HepG2 (cell line): ENCODE measurements around the gene ARTN. TPM values are rescaled to one million over a fixed set of nuclear protein-coding genes. Genes with fewer than 3 reads are reported as not detected.

Source experiments
- ATAC-seq: fragments of 200-7000 bp; cut with Tn5 transposase; 3 replicates; pipeline ENCODE4 v1.9.1; 2020; ENCODE audit warnings: mild to moderate bottlenecking, moderate library complexity
- BruUV-seq: library from RNA; stranded (reverse); fragments of 400-500 nt; replicated peaks from 2 replicates; lab custom pipeline; 2021; lab: Mats Ljungman, UMichigan
- CTCF ChIA-PET: fragments of 300-600 bp; formaldehyde crosslinking; extraction: SDS; loops from one replicate; lab custom pipeline; 2021; ENCODE audit warnings: low total read pairs, inconsistent platforms, low intra/inter-chr PET ratio; lab: Yijun Ruan, JAX
- POLR2A ChIA-PET: fragments of 350-600 bp; sonication (Branson Sonifier 250); formaldehyde crosslinking; loops from one replicate; lab custom pipeline; 2020; ENCODE audit warnings: antibody characterized with exemption, inconsistent platforms; lab: Yijun Ruan, JAX
- DNase-seq: peaks from one replicate; pipeline ENCODE4 v3.0.0-alpha.2; 2015; ENCODE audit warnings: low spot score
- FAIRE-seq: peaks from 3 replicates; lab custom pipeline; 2011; peaks lifted over from hg19 to GRCh38; lab: Jason Lieb, UNC
- H2AFZ ChIP-seq: one replicate; pipeline ENCODE4 v1.6.1; 2011; ENCODE audit warnings: low read length, inconsistent platforms
- H3K27ac ChIP-seq: fragments of 300-600 bp; 3 replicates; pipeline ENCODE4 v1.8.0; 2011; ENCODE audit warnings: mixed run types, mild to moderate bottlenecking, mixed read lengths, low read length, inconsistent platforms; ENCODE audit not compliant: insufficient read depth; ENCODE audit errors: extremely low read length
- H3K27me3 ChIP-seq, 2 experiments: fragments of 200-600 bp in 1 of 2; 2 replicates in 1 of 2; 3 replicates in 1 of 2; pipeline versions ENCODE4 v1.6.0 to v1.8.0; 2011; ENCODE audit warnings: low read length in 2 of 2, mild to moderate bottlenecking in 2 of 2, moderate library complexity in 2 of 2, inconsistent platforms in 1 of 2; ENCODE audit not compliant: insufficient read depth in 2 of 2, control insufficient read depth in 1 of 2
- H3K36me3 ChIP-seq, 2 experiments: fragments of 200-600 bp in 1 of 2; replicated peaks in 1 of 2; 2 replicates in 1 of 2; 3 replicates in 1 of 2; pipeline versions ENCODE4 v1.5.1 to v1.8.0; 2011; ENCODE audit warnings: low read length in 2 of 2, inconsistent platforms in 1 of 2; ENCODE audit not compliant: insufficient read depth in 2 of 2, control insufficient read depth in 1 of 2
- H3K4me1 ChIP-seq: 2 replicates; pipeline ENCODE4 v1.5.1; 2012; ENCODE audit warnings: low read length, inconsistent platforms; ENCODE audit not compliant: insufficient read depth
- H3K4me2 ChIP-seq: 2 replicates; pipeline ENCODE4 v1.6.0; 2011; ENCODE audit warnings: low read depth, low read length, inconsistent platforms
- H3K4me3 ChIP-seq, 3 experiments: fragments of 200-600 bp in 1 of 3; sonication (generic), shearing (Covaris generic) in 1 of 3; replicated peaks in 1 of 3; 2 replicates each; pipeline ENCODE4 v1.5.1; 2011 to 2016; ENCODE audit warnings: low read length in 3 of 3, inconsistent platforms in 2 of 3, low read depth in 2 of 3, mild to moderate bottlenecking in 2 of 3, control low read depth in 1 of 3, mixed read lengths in 1 of 3; ENCODE audit not compliant: insufficient read depth in 1 of 3
- H3K79me2 ChIP-seq: one replicate; pipeline ENCODE4 v1.6.1; 2011; ENCODE audit warnings: low read length, inconsistent platforms; ENCODE audit not compliant: insufficient read depth
- H3K9ac ChIP-seq: 2 replicates; pipeline ENCODE4 v1.6.0; 2011; ENCODE audit warnings: mild to moderate bottlenecking, low read depth, low read length, inconsistent platforms; ENCODE audit not compliant: insufficient read depth
- H3K9me3 ChIP-seq: 2 replicates; pipeline ENCODE4 v1.5.1; 2012; ENCODE audit warnings: mild to moderate bottlenecking, low read length
- H4K20me1 ChIP-seq: 2 replicates; pipeline ENCODE4 v1.6.0; 2011; ENCODE audit warnings: inconsistent platforms, mild to moderate bottlenecking, low read length, moderate library complexity; ENCODE audit not compliant: insufficient read depth
- ATAD3A ChIP-seq: sonication (generic); formaldehyde crosslinking; IDR thresholded peaks from 2 replicates; pipeline ENCODE4 v1.4.0; 2020; ENCODE audit warnings: missing genetic modification reagents
- FOXO1 ChIP-seq: sonication (generic); formaldehyde crosslinking; IDR thresholded peaks from 2 replicates; pipeline ENCODE4 v1.4.0; 2020; ENCODE audit warnings: missing genetic modification reagents
- RXRA ChIP-seq: sonication (generic); formaldehyde crosslinking; IDR thresholded peaks from 2 replicates; pipeline ENCODE4 v1.5.1; 2020; ENCODE audit warnings: missing genetic modification reagents
- ZFAT ChIP-seq: sonication (generic); formaldehyde crosslinking; conservative IDR thresholded peaks from 2 replicates; pipeline ENCODE4 v1.8.1; 2023; ENCODE audit warnings: missing genetic modification reagents, inconsistent platforms
- ZNF567 ChIP-seq: sonication (generic); formaldehyde crosslinking; IDR thresholded peaks from 2 replicates; pipeline ENCODE4 v1.8.1; 2023; ENCODE audit warnings: mild to moderate bottlenecking, missing genetic modification reagents, borderline replicate concordance
- ZNF572 ChIP-seq: sonication (generic); formaldehyde crosslinking; IDR thresholded peaks from 2 replicates; pipeline ENCODE4 v1.5.1; 2020; ENCODE audit warnings: mild to moderate bottlenecking, missing genetic modification reagents
- ZNF703 ChIP-seq: sonication (generic); formaldehyde crosslinking; IDR thresholded peaks from 2 replicates; pipeline ENCODE4 v1.5.1; 2020; ENCODE audit warnings: missing genetic modification reagents, mild to moderate bottlenecking, moderate library complexity, borderline replicate concordance
- ZNF775 ChIP-seq: sonication (generic); formaldehyde crosslinking; IDR thresholded peaks from 2 replicates; pipeline ENCODE4 v1.4.0; 2020; ENCODE audit warnings: missing genetic modification reagents, mild to moderate bottlenecking, moderate library complexity, borderline replicate concordance
- WGBS: methylation state at CpG from one replicate; pipeline ENCODE4 v1.1.6; 2017; ENCODE audit warnings: low lambda C conversion rate; 5-methylcytosine and 5-hydroxymethylcytosine counted together
- in situ Hi-C: cut with HindIII; loops from 2 replicates; pipeline ENCODE4 v1.10.0; 2017; ENCODE audit warnings: low pct_unique_long_range_greater_than_20kb; ENCODE audit not compliant: extremely low pct_ligation_motif_present
- intact Hi-C: fragments of 100-400 bp; cut with micrococcal nuclease; formaldehyde crosslinking; loops from one replicate; pipeline ENCODE4 v1.10.0; 2022; ENCODE audit not compliant: unreplicated experiment
- polyA plus RNA-seq, 8 experiments: library from polyadenylated mRNA; depleted of rRNA in 3 of 8; stranded (reverse) in 7 of 8; unstranded in 1 of 8; fragments of >200 nt; fragmentation: Illumina TruSeq in 4 of 8; extraction: Trizol in 4 of 8; gene quantifications; 2 replicates each; pipeline versions ENCODE4 v1.2.1 to v1.2.3, GENCODE V29; 2011 to 2016; ENCODE audit warnings: low read depth in 4 of 8, missing spikeins in 1 of 8, mixed read lengths in 1 of 8; ENCODE audit not compliant: insufficient read depth in 1 of 8
- total RNA-seq, 5 experiments: library from RNA; depleted of rRNA; stranded (reverse); fragments of >200 nt; fragmentation: Illumina TruSeq; extraction: Trizol; gene quantifications; 2 replicates each; pipeline ENCODE4 v1.2.3, GENCODE V29; 2016; ENCODE audit warnings: low read depth in 1 of 5
- TF ChIP-seq, protein P1 (sequence below): sonication (generic); formaldehyde crosslinking; conservative IDR thresholded peaks from 2 replicates; pipeline ENCODE4 v1.8.0; 2022; ENCODE audit warnings: missing genetic modification reagents
- TF ChIP-seq, protein P2 (sequence below): sonication (generic); formaldehyde crosslinking; IDR thresholded peaks from 2 replicates; pipeline ENCODE4 v1.4.0; 2020; ENCODE audit warnings: mild to moderate bottlenecking, missing genetic modification reagents

ARTN gene
- total and polyA plus RNA-seq, 2 of the 13 experiments (the other 11 are each of a cell fraction or from before 2014, with no cell fraction given), result 0.11 to 0.62 TPM

DNA sequence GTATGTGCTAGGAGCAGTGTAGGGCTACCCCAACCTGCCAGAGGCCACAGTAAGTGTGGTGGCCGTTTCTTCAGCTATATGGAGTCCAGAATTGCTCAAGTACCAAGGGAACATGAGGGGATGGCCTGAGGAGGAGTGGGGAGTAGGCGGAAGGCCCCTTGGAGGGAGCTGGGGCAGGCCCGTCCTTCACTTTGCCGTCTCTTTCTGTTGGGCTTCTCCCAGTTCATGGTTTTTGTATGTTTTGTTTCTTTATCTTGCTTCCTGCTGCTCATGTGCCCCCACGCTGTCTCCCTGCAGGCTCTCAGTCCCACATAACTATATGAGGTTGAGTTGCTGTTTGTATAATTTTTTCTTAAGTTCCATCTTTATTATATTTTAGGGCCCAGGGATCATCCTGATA is 30.3 kb downstream of the ARTN start:
- ChIA-PET CTCF (no interaction called here), POLR2A (interaction anchor here (0.6 kb wide), 1 partner anchor 30 kb away, joined by 3 read pairs; no protein-coding TSS in a partner anchor)
- H4K20me1 ChIP-seq, result no peaks in the 10 kb centered on the region
- no peak for FAIRE-seq
- no peak for ATAC-seq
- no peaks in the 10 kb centered on the region for H3K27me3 ChIP-seq
- DNase-seq, result no peak
- no peak overlapping the region for H3K9ac ChIP-seq
- H2AFZ ChIP-seq, result no peak overlapping the region
- no peak overlapping the region for H3K4me2 ChIP-seq
- no peak overlapping the region for H3K27ac ChIP-seq
- 89% methylated on average over 5 of the region's 5 CpGs for WGBS
- no TSS peak for BruUV-seq
- H3K36me3 ChIP-seq, result peaks cover 5 to 8% of the 10 kb centered on the region in 2 experiments; a peak in 4 of 5 replicates
- in situ Hi-C loops (no loop called here), intact Hi-C loops (no loop called here)
- no peak overlapping the region for H3K4me3 ChIP-seq
- H3K9me3 ChIP-seq, result no peaks in the 10 kb centered on the region
- H3K79me2 ChIP-seq, result no peaks in the 10 kb centered on the region
- no peaks in the 10 kb centered on the region for H3K4me1 ChIP-seq
- TF ChIP-seq, protein P1, sequence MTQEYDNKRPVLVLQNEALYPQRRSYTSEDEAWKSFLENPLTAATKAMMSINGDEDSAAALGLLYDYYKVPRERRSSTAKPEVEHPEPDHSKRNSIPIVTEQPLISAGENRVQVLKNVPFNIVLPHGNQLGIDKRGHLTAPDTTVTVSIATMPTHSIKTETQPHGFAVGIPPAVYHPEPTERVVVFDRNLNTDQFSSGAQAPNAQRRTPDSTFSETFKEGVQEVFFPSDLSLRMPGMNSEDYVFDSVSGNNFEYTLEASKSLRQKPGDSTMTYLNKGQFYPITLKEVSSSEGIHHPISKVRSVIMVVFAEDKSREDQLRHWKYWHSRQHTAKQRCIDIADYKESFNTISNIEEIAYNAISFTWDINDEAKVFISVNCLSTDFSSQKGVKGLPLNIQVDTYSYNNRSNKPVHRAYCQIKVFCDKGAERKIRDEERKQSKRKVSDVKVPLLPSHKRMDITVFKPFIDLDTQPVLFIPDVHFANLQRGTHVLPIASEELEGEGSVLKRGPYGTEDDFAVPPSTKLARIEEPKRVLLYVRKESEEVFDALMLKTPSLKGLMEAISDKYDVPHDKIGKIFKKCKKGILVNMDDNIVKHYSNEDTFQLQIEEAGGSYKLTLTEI (CRISPR knock-in tag), result no peak
- TF ChIP-seq ZNF572 (CRISPR knock-in tag) (no peak), FOXO1 (no peak), ZFAT (CRISPR knock-in tag) (no peak), ZNF567 (CRISPR knock-in tag) (no peak), ATAD3A (CRISPR knock-in tag) (no peak), ZNF775 (CRISPR knock-in tag) (no peak), RXRA (CRISPR knock-in tag) (no peak), ZNF703 (CRISPR knock-in tag) (no peak)
- TF ChIP-seq, protein P2, sequence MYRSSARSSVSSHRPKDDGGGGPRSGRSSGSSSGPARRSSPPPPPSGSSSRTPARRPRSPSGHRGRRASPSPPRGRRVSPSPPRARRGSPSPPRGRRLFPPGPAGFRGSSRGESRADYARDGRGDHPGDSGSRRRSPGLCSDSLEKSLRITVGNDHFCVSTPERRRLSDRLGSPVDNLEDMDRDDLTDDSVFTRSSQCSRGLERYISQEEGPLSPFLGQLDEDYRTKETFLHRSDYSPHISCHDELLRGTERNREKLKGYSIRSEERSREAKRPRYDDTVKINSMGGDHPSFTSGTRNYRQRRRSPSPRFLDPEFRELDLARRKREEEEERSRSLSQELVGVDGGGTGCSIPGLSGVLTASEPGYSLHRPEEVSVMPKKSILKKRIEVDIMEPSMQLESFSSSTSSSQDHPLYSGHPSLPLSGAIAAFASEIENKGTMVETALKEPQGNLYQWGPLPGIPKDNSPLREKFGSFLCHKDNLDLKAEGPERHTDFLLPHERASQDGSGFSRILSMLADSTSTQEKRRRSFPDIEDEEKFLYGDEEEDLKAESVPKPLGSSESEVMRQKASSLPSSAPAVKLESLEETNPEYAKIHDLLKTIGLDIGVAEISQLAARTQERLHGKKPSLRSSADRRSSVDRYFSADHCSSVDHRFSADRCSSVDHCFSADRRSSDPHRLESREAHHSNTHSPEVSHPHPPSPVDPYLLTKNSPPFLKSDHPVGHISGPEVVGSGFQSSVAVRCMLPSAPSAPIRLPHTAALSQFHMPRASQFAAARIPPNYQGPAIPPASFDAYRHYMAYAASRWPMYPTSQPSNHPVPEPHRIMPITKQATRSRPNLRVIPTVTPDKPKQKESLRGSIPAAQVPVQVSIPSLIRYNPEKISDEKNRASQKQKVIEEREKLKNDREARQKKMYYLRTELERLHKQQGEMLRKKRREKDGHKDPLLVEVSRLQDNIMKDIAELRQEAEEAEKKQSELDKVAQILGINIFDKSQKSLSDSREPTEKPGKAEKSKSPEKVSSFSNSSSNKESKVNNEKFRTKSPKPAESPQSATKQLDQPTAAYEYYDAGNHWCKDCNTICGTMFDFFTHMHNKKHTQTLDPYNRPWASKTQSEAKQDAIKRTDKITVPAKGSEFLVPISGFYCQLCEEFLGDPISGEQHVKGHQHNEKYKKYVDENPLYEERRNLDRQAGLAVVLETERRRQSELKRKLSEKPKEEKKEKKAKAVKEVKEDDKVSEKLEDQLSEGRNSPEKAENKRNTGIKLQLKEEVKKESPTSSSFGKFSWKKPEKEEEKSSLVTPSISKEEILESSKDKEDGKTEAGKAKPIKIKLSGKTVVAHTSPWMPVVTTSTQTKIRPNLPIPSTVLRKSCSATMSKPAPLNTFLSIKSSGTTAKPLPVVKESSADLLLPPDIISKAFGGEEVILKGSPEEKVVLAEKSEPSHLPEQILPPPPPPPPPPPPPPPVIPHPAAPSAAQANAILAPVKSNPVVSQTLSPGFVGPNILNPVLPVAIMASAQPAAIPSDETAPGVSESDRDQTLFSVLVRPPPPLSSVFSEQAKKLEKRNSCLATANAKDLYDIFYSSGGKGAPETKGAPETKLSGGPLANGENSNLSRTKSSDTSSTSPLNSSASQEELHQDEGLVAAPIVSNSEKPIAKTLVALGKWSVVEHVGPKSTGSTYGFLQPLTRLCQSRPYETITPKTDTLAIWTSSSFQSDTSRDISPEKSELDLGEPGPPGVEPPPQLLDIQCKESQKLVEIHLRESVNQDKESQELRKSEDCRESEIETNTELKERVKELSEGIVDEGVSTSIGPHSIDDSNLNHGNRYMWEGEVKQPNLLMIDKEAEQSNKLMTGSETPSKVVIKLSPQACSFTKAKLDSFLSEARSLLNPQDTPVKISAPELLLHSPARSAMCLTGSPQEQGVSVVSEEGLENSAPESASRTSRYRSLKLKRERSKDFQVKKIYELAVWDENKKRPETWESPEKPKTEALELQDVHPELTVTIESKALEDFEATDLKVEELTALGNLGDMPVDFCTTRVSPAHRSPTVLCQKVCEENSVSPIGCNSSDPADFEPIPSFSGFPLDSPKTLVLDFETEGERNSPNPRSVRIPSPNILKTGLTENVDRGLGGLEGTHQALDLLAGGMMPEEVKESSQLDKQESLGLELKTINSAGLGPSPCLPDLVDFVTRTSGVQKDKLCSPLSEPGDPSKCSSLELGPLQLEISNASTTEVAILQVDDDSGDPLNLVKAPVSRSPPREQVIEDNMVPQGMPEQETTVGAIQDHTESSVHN (CRISPR knock-in tag), result no peak
- TF ChIP-seq, all 625 proteins: peak for 0
